ENCODE measurements around the gene MAP3K4.

MAP3K4 gene

DNA sequence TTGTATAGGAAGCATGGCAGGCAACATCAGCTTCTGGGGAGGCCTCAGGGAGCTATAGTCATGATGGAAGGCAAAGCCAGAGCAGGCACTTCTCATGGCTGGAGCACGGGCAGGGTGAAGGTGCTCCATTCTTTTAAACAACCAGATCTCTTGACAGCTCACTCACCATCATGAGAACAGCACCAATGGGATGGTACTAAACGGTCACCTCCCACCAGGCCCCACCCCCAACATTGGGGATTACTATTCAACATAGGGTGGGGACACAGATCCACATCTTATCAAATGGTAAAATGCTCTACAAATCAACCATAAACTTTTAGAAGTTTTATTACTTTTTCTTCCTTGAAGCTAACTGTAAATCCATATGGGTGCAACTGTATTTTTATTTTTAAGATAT is 61.5 kb downstream of the MAP3K4 start:
- Histone ChIP-seq H3K27me3 (ENCODE audit: insufficient read depth, low read length, poor library complexity) (no peaks in the 10 kb centered on the region), H3K4me3 (ENCODE audit: low read depth in 1 of 2, low read length in 2 of 2) (no peak overlapping the region), H2AFZ (ENCODE audit: low read depth, low read length) (no peak overlapping the region), H3K9ac (ENCODE audit: low read depth, low read length) (no peak overlapping the region), H3K9me3 (ENCODE audit: insufficient read depth, low read length, severe bottlenecking) (no peaks in the 10 kb centered on the region), H3K4me2 (ENCODE audit: insufficient read depth, low read length) (no peak overlapping the region), H3K27ac (ENCODE audit: low read length) (no peak overlapping the region), H4K20me1 (ENCODE audit: insufficient read depth, low read length) (no peaks in the 10 kb centered on the region), H3K36me3 (ENCODE audit: insufficient read depth, low read length) (peaks cover 23% of the 10 kb centered on the region; the same call in 1 of the 2 replicates), H3K4me1 (ENCODE audit: insufficient read depth, low read length) (no peaks in the 10 kb centered on the region), H3K79me2 (ENCODE audit: insufficient read depth, low read length) (peaks cover 6% of the 10 kb centered on the region; the same call in 1 of the 2 replicates)
- no peak for ATAC-seq (ENCODE audit: insufficient read depth, low read depth)
- no peak for DNase-seq
- TF ChIP-seq EZH2 (IDR thresholded peaks at IDR 0.05; ENCODE audit: borderline replicate concordance, low read depth, low read length, severe bottlenecking), result no peak
- TF ChIP-seq, protein P1, sequence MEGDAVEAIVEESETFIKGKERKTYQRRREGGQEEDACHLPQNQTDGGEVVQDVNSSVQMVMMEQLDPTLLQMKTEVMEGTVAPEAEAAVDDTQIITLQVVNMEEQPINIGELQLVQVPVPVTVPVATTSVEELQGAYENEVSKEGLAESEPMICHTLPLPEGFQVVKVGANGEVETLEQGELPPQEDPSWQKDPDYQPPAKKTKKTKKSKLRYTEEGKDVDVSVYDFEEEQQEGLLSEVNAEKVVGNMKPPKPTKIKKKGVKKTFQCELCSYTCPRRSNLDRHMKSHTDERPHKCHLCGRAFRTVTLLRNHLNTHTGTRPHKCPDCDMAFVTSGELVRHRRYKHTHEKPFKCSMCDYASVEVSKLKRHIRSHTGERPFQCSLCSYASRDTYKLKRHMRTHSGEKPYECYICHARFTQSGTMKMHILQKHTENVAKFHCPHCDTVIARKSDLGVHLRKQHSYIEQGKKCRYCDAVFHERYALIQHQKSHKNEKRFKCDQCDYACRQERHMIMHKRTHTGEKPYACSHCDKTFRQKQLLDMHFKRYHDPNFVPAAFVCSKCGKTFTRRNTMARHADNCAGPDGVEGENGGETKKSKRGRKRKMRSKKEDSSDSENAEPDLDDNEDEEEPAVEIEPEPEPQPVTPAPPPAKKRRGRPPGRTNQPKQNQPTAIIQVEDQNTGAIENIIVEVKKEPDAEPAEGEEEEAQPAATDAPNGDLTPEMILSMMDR (IDR thresholded peaks at IDR 0.05; ENCODE audit: borderline replicate concordance, extremely low read depth, low read length, poor library complexity, severe bottlenecking), result no peak

DNA sequence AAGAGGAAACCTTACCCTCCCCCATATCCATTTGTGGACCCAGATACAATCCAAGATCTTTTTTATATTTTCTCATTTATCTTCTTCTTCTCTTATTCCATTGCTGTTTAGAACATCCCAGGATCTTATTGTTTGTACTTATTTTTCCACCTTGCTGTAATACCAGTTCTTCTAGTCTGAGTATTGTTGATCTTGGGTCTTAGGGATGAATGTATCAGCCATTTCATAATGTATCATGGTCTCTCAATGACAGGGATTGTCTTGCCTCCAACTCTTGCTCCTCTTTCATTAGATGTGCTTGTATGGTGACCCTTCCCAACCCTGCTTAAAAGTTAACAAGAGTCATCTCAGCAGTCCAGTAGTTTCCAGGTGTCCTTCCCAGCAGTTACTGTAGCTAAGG is 63.3 kb downstream of the MAP3K4 start:
- TF ChIP-seq, protein P1 (IDR thresholded peaks at IDR 0.05; ENCODE audit: borderline replicate concordance, extremely low read depth, low read length, poor library complexity, severe bottlenecking), result no peak
- TF ChIP-seq EZH2 (IDR thresholded peaks at IDR 0.05; ENCODE audit: borderline replicate concordance, low read depth, low read length, severe bottlenecking), result no peak
- H3K79me2 ChIP-seq (ENCODE audit: insufficient read depth, low read length), result peaks cover 6% of the 10 kb centered on the region; the same call in 1 of the 2 replicates
- DNase-seq, result no peak

DNA sequence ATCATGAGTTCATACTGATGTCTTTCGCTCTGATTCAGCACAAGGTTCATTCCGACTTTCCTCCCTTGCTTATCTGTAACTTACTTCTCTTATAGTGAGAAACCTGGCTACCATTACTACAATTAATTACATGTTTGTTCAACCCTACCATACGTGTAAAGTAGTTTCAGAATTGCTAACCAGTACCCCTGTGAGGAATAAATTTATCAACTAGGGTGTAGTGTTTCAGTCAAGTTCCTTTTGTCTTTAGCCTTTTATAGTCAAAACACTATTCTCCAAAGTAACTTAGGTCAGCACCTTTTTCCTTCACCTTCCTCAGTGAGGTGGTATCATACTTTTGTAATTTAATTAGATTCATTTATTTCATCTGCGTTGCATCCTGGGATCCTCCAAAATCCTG is 64.9 kb downstream of the MAP3K4 start:
- H3K4me3 ChIP-seq (ENCODE audit: low read depth in 1 of 2, low read length in 2 of 2), result no peak overlapping the region
- no peak for ATAC-seq (ENCODE audit: insufficient read depth, low read depth)
- H3K79me2 ChIP-seq (ENCODE audit: insufficient read depth, low read length), result 0 out of 2 replicates have a peak, but pooled peaks cover 3% of the 10 kb centered on the region
- H3K4me2 ChIP-seq (ENCODE audit: insufficient read depth, low read length), result no peak overlapping the region
- TF ChIP-seq, protein P1 (IDR thresholded peaks at IDR 0.05; ENCODE audit: borderline replicate concordance, extremely low read depth, low read length, poor library complexity, severe bottlenecking), result no peak
- no peak for TF ChIP-seq EZH2 (IDR thresholded peaks at IDR 0.05; ENCODE audit: borderline replicate concordance, low read depth, low read length, severe bottlenecking)
- H4K20me1 ChIP-seq (ENCODE audit: insufficient read depth, low read length), result peaks cover 2% of the 10 kb centered on the region; the same call in 1 of the 2 replicates
- H3K27me3 ChIP-seq (ENCODE audit: insufficient read depth, low read length, poor library complexity), result no peaks in the 10 kb centered on the region
- H3K9ac ChIP-seq (ENCODE audit: low read depth, low read length), result no peak overlapping the region
- peaks cover 15% of the 10 kb centered on the region; the same call in 1 of the 2 replicates for H3K36me3 ChIP-seq (ENCODE audit: insufficient read depth, low read length)
- H3K27ac ChIP-seq (ENCODE audit: low read length), result no peak overlapping the region
- H2AFZ ChIP-seq (ENCODE audit: low read depth, low read length), result no peak overlapping the region
- H3K9me3 ChIP-seq (ENCODE audit: insufficient read depth, low read length, severe bottlenecking), result no peaks in the 10 kb centered on the region
- no peak for DNase-seq
- no peaks in the 10 kb centered on the region for H3K4me1 ChIP-seq (ENCODE audit: insufficient read depth, low read length)

More for the DNA sequence above, 63.3 kb downstream of the MAP3K4 start:
- H3K4me1 ChIP-seq (ENCODE audit: insufficient read depth, low read length), result no peaks in the 10 kb centered on the region
- H3K4me2 ChIP-seq (ENCODE audit: insufficient read depth, low read length), result no peak overlapping the region
- H3K9ac ChIP-seq (ENCODE audit: low read depth, low read length), result no peak overlapping the region
- H3K9me3 ChIP-seq (ENCODE audit: insufficient read depth, low read length, severe bottlenecking), result no peaks in the 10 kb centered on the region
- no peaks in the 10 kb centered on the region for H3K27me3 ChIP-seq (ENCODE audit: insufficient read depth, low read length, poor library complexity)
- no peak overlapping the region for H2AFZ ChIP-seq (ENCODE audit: low read depth, low read length)
- no peak overlapping the region for H3K4me3 ChIP-seq (ENCODE audit: low read depth in 1 of 2, low read length in 2 of 2)
- peaks cover 15% of the 10 kb centered on the region; the same call in 1 of the 2 replicates for H3K36me3 ChIP-seq (ENCODE audit: insufficient read depth, low read length)
- no peak overlapping the region for H3K27ac ChIP-seq (ENCODE audit: low read length)
- no peaks in the 10 kb centered on the region for H4K20me1 ChIP-seq (ENCODE audit: insufficient read depth, low read length)
- no peak for ATAC-seq (ENCODE audit: insufficient read depth, low read depth)

Measured in DND-41 (cell line).